Lower leg skin (tissue), 4 donors: ENCODE measurements around the gene ZDHHC8. TPM values are rescaled to one million over a fixed set of nuclear protein-coding genes. Genes with fewer than 3 reads are reported as not detected.

ENCODE experiments used
- DNase-seq, 2 donors: peaks; one replicate each; pipeline ENCODE4 v3.0.0-alpha.2; 2019; ENCODE audit warnings: low spot score in 2 of 2
- H3K4me3 ChIP-seq: fragments of 200-600 bp; sonication (generic); 2 replicates; pipeline ENCODE4 v1.5.1; 2017; ENCODE audit warnings: mild to moderate bottlenecking, low read depth; ENCODE audit not compliant: poor library complexity, severe bottlenecking
- POLR2A ChIP-seq, 2 donors: fragments of 450-650 bp; IDR thresholded peaks; one replicate each; pipeline ENCODE4 v1.6.1; 2016 to 2017; ENCODE audit warnings: antibody characterized with exemption in 2 of 2, mild to moderate bottlenecking in 1 of 2, moderate library complexity in 1 of 2
- WGBS, 2 donors: methylation state at CpG; one replicate each; pipeline ENCODE4 v1.1.5; 2018; 5-methylcytosine and 5-hydroxymethylcytosine counted together
- intact Hi-C: fragments of 100-400 bp; cut with DNase I; formaldehyde crosslinking; loops from one replicate; pipeline ENCODE4 v1.15.0; 2023; ENCODE audit warnings: low total_unique reads
- total RNA-seq, 4 donors: library from RNA; depleted of rRNA; stranded (reverse); fragments of >200 nt; gene quantifications; one replicate each; pipeline ENCODE4 v1.1.0, GENCODE V29; 2016
- TF ChIP-seq, protein P1 (sequence below), 3 donors: fragments of 450-650 bp; IDR thresholded peaks; one replicate each; pipeline ENCODE4 v1.5.1; 2016; ENCODE audit warnings: antibody characterized with exemption in 3 of 3, mild to moderate bottlenecking in 3 of 3, moderate library complexity in 2 of 3

The ZDHHC8 gene
- total RNA-seq, 4 donors from 2014 or later, result 17.8 to 30.0 (median 26.1) TPM

DNA sequence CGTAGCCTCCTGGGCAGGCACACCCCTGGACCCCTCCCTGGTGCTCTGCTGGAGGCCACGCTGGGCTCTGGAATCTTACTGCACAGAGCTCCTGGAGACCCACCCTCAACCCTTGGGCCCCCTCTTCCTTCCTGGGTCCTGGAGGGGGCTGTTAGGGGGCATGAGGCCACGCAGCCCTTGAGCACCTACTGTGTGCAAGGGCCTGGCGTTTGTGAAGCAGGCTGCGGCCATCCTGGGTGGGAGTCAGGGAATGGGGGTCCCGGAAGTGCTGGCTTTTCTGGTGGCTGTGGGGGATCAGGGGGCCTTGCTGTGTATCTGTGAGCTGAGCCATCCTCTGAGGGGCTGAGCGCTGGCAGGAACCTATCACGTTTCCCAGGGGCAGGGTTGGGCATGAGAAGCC lies 60.2 kb downstream of the ZDHHC8 start:
- no peak for DNase-seq
- WGBS, 2 donors, result 71 to 76% methylated on average over 8 of the region's 8 CpGs
- TF ChIP-seq POLR2A (IDR thresholded peaks at IDR 0.05), result no peak
- TF ChIP-seq, protein P1, sequence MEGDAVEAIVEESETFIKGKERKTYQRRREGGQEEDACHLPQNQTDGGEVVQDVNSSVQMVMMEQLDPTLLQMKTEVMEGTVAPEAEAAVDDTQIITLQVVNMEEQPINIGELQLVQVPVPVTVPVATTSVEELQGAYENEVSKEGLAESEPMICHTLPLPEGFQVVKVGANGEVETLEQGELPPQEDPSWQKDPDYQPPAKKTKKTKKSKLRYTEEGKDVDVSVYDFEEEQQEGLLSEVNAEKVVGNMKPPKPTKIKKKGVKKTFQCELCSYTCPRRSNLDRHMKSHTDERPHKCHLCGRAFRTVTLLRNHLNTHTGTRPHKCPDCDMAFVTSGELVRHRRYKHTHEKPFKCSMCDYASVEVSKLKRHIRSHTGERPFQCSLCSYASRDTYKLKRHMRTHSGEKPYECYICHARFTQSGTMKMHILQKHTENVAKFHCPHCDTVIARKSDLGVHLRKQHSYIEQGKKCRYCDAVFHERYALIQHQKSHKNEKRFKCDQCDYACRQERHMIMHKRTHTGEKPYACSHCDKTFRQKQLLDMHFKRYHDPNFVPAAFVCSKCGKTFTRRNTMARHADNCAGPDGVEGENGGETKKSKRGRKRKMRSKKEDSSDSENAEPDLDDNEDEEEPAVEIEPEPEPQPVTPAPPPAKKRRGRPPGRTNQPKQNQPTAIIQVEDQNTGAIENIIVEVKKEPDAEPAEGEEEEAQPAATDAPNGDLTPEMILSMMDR (IDR thresholded peaks at IDR 0.05), result no peak
- H3K4me3 ChIP-seq, result no peak overlapping the region
- intact Hi-C loops, result no loop called here

DNA sequence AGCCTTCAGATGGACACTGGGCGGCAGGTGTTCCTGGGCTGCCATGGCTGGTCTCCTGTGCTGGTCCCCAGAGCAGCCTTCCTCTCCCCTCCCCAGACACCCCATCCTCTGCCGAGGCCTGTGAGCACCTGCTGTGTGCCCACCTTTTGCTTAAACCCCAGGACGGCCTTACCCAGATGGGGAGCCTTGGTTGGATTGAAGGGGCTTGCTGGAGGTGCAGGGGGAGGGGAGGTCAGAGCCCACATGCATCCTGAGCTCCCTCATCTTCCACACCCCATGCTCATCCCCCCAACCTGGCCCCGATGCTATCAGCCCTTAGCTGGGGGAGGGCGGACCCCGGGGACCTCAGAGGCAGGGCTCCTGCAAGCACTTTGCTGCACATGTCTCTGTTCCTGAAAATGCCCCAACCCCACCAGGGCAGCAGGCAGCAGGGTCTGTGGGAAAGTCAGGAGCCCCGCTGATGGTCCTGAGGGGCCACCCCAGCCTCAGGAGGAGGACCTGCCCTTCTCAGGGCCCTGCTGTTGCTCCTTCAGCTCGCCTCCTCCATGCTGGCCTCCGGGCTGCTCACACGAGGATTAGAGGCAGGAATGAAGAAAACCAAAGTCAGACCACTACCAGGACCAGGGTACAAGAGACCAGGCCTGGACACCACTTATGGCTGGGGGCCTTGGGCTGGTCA lies 60.8 kb downstream of the ZDHHC8 start:
- TF ChIP-seq POLR2A (IDR thresholded peaks at IDR 0.05), result no peak
- TF ChIP-seq, protein P1 (IDR thresholded peaks at IDR 0.05), result no peak
- intact Hi-C loops, result no loop called here
- WGBS, 2 donors, result 86 to 95% methylated on average over 10 of the region's 10 CpGs
- no peak for DNase-seq
- no peak overlapping the region for H3K4me3 ChIP-seq

DNA sequence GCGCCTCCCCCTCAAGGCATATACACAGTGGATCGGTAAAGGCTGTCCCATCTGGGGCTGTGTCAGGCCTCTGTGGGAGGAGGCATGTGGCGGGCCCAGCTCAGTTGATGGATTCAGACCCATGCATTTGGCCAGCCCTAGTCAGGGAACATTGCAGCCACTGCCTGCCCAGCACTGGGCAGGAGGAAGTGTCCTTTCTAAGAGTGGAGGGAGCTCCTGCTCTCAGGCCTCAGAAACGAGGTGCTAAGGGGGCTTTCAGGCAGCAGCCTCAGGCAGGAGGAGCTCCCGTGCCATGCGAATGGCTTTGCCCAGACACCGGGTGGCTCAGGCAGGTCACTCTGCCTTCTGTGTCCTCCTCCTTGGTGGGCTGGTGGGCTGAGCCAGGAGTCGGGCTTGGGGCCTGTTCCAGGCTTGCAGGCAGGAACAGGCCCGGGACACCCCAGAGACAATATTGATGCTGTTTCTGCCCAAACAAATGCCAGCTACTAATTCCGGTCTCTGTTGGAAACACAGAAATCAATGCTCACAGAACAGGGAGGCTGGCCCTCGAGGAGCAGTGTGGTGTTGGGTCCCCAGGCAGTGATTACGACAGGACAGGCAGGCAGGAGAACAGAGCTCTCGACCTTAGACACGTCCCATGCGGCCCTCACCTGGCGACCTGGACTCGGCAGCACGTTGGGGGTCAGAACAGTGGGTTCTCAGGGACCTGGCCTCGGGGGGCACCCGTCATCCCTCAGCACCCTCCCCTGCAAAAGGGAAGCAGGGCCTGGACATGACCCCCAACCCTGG lies 61.6 kb downstream of the ZDHHC8 start:
- no peak for TF ChIP-seq POLR2A (IDR thresholded peaks at IDR 0.05)
- TF ChIP-seq, protein P1 (IDR thresholded peaks at IDR 0.05), result no peak
- no peak for DNase-seq
- intact Hi-C loops, result no loop called here
- H3K4me3 ChIP-seq, result no peak overlapping the region
- 74% methylated on average over 17 to 20 of the region's 20 CpGs for WGBS, 2 donors

DNA sequence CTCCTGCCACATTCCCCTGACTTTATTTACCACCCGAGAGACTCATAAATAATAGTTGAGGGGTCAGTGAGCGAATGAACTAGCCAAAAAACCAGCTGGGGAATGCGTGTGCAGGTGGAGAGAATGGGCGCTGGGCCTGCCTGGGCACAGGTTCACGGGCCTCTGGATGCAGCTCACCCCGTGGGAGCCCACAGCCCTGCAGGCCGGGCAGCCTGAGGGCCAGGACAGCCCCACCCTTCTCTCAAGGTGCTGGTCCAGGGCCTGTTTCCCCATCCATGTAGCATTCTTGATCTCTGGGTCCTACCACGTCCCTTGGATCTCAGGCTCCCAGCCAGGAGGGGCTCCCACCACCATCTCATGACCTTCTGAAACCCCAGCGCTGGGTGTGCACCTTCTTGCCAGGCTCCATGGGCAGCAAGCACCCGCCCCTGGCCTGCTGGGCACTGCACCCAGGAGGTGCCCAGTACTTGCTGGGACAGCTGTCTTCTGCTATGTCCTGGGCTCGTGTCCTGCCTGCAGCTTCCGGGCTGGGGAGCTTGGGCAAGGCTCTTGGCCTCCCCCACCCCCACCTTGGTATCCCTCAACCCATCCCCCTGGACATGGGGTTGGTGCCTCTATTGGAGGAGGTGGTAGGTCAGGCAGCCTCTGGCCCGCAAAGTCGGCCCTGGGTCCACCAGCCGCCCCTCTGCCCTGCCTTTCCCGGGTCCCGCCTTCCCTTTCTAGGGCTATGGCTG lies 62.3 kb downstream of the ZDHHC8 start:
- DNase-seq, result no peak
- 76 to 77% methylated on average over 17 of the region's 17 CpGs for WGBS, 2 donors
- H3K4me3 ChIP-seq, result no peak overlapping the region
- TF ChIP-seq, protein P1 (IDR thresholded peaks at IDR 0.05), result no peak
- no peak for TF ChIP-seq POLR2A (IDR thresholded peaks at IDR 0.05)
- intact Hi-C loops, result no loop called here

DNA sequence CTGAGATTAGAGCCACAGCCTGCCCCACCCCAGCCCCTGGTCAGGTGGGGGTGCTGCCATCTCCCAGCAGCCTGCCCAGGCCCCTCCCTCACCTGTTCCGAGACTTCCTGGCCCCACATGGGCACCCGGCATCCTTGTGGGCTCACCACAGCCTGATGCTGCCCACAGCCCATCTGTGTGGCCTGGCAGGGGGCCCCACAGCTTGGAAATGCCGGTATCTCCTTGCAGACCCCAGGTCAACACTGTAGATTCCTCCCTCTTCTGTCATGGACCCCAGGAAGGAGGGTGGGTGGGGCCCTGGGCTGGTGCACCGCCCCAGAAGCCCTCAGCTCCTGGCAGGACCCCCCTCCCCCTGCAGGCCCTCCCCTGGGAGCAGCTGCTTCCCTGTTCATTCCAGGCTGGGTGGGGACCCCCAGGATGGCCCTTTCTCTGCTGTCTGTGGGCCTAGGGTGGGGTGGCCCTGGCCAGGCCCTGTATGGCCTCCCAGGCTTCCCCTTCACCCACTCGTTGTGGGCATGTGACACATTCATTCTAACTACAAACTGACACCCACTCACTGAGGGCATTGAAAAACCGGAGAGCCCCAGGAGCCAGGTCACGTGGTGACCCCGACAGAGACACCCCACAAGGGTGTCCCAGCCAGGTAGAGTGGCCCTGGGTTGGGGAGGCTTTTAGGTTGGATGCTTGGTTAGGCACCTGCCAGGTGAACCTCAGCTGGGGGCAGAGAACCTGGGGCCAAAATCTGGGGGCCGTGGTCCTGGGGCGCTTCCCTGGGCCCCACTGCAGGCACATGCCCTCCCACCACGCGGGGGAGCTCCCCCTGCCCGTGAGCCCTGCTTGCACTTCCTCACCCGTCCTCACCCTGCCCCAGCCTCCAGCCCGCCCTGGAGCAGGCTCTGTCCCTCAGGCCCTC lies 63.3 kb downstream of the ZDHHC8 start:
- no peak overlapping the region for H3K4me3 ChIP-seq
- intact Hi-C loops, result no loop called here
- WGBS, 2 donors, result 64 to 74% methylated on average over 9 to 15 of the region's 15 CpGs
- TF ChIP-seq, protein P1 (IDR thresholded peaks at IDR 0.05), result no peak
- no peak for DNase-seq
